Effector memory CD8-positive, alpha-beta T cell (primary cell): ENCODE data around the gene TMEM14B.

Experiments used
- ATAC-seq: fragments of 150-1000 bp; cut with Tn5 transposase; replicated peaks from 2 replicates; pipeline ENCODE4 v1.10.0; 2021; ENCODE audit warnings: mild to moderate bottlenecking, moderate library complexity
- DNase-seq, 3 experiments: peaks; one replicate each; pipeline ENCODE4 v3.0.0; 2021
- H3K27ac Mint-ChIP-seq, 2 donors: one replicate each; pipeline ENCODE4 v1.8.0; 2022; ENCODE audit warnings: mild to moderate bottlenecking in 2 of 2, mixed read lengths in 2 of 2, moderate library complexity in 2 of 2
- H3K27me3 Mint-ChIP-seq, 2 donors: one replicate each; pipeline ENCODE4 v1.8.0; 2022; ENCODE audit warnings: mixed read lengths in 2 of 2
- H3K36me3 Mint-ChIP-seq: one replicate; pipeline ENCODE4 v1.8.0; 2022; ENCODE audit warnings: mild to moderate bottlenecking, moderate library complexity, mixed read lengths; ENCODE audit not compliant: insufficient read depth
- H3K4me1 Mint-ChIP-seq, 2 donors: one replicate each; pipeline ENCODE4 v1.8.0; 2022; ENCODE audit warnings: low read depth in 2 of 2, mixed read lengths in 2 of 2
- H3K4me3 Mint-ChIP-seq, 2 donors: one replicate each; pipeline ENCODE4 v1.8.0; 2022; ENCODE audit warnings: mild to moderate bottlenecking in 2 of 2, mixed read lengths in 2 of 2, moderate library complexity in 2 of 2
- H3K9me3 Mint-ChIP-seq, 2 donors: one replicate each; pipeline ENCODE4 v1.8.0; 2022; ENCODE audit warnings: mixed read lengths in 2 of 2

The TMEM14B gene

GRCh38 chr6:10759312-10759839 is 11.8 kb downstream of the TMEM14B start:
- Mint-ChIP-seq H3K27ac (no peak overlapping the region), H3K4me1 (peaks cover 10 to 13% of the 10 kb centered on the region in 2 donors), H3K4me3 (no peak overlapping the region), H3K36me3 (peaks cover 51% of the 10 kb centered on the region), H3K9me3 (no peaks in the 10 kb centered on the region), H3K27me3 (no peaks in the 10 kb centered on the region)
- DNase-seq (no peak), ATAC-seq (peak; percentile 49)

- no peak for DNase-seq
- Mint-ChIP-seq H3K4me1 (peaks cover 7% of the 10 kb centered on the region in 2 donors), H3K27me3 (no peaks in the 10 kb centered on the region), H3K9me3 (no peaks in the 10 kb centered on the region), H3K27ac (no peak overlapping the region), H3K36me3 (peaks cover 51% of the 10 kb centered on the region), H3K4me3 (no peak overlapping the region)
- no peak for ATAC-seq
Measured at GRCh38 chr6:10759884-10760329, 12.3 kb downstream of the TMEM14B start.

GRCh38 chr6:10763006-10763405 is 15.4 kb downstream of the TMEM14B start:
- ATAC-seq = no peak
- Mint-ChIP-seq H3K4me1 (peaks cover 0 to 7% of the 10 kb centered on the region in 2 donors), H3K27me3 (no peaks in the 10 kb centered on the region), H3K36me3 (peaks cover 24% of the 10 kb centered on the region), H3K9me3 (no peaks in the 10 kb centered on the region), H3K27ac (no peak overlapping the region), H3K4me3 (no peak overlapping the region)
- no peak for DNase-seq

GRCh38 chr6:10769419-10769818 is 21.8 kb downstream of the TMEM14B start:
- Mint-ChIP-seq H3K4me3 (no peak overlapping the region), H3K9me3 (no peaks in the 10 kb centered on the region), H3K4me1 (peaks cover 0 to 2% of the 10 kb centered on the region in 2 donors), H3K27ac (no peak overlapping the region), H3K36me3 (peaks cover 11% of the 10 kb centered on the region), H3K27me3 (no peaks in the 10 kb centered on the region)
- ATAC-seq = no peak
- DNase-seq = no peak

GRCh38 chr6:10771371-10771894 is 23.8 kb downstream of the TMEM14B start:
- Mint-ChIP-seq H3K27me3 (no peaks in the 10 kb centered on the region), H3K4me1 (peaks cover 0 to 2% of the 10 kb centered on the region in 2 donors), H3K36me3 (peaks cover 13% of the 10 kb centered on the region), H3K9me3 (no peaks in the 10 kb centered on the region), H3K27ac (peak overlapping the region in 1 of 2 donors; percentile 7), H3K4me3 (no peak overlapping the region)
- ATAC-seq (no peak), DNase-seq (no peak)

GRCh38 chr6:10778230-10778629 is 30.6 kb downstream of the TMEM14B start:
- no peaks in the 10 kb centered on the region for H3K27me3 Mint-ChIP-seq
- H3K9me3 Mint-ChIP-seq = no peaks in the 10 kb centered on the region
- DNase-seq (no peak), ATAC-seq (no peak)
- no peak overlapping the region for H3K4me3 Mint-ChIP-seq
- peaks cover 20% of the 10 kb centered on the region for H3K36me3 Mint-ChIP-seq
- H3K27ac Mint-ChIP-seq = no peak overlapping the region
- no peaks in the 10 kb centered on the region for H3K4me1 Mint-ChIP-seq

- no peak for ATAC-seq
- no peaks in the 10 kb centered on the region for H3K9me3 Mint-ChIP-seq
- no peaks in the 10 kb centered on the region for H3K27me3 Mint-ChIP-seq
- no peak for DNase-seq
- H3K4me1 Mint-ChIP-seq = no peaks in the 10 kb centered on the region
- H3K36me3 Mint-ChIP-seq = peaks cover 20% of the 10 kb centered on the region
- H3K27ac Mint-ChIP-seq = no peak overlapping the region
- no peak overlapping the region for H3K4me3 Mint-ChIP-seq
Measured at GRCh38 chr6:10779076-10779475, 31.5 kb downstream of the TMEM14B start.

GRCh38 chr6:10791673-10792072 is 44.1 kb downstream of the TMEM14B start:
- Mint-ChIP-seq H3K36me3 (no peaks in the 10 kb centered on the region), H3K9me3 (no peaks in the 10 kb centered on the region), H3K4me1 (peaks cover 2 to 7% of the 10 kb centered on the region in 2 donors), H3K27ac (no peak overlapping the region), H3K4me3 (no peak overlapping the region), H3K27me3 (no peaks in the 10 kb centered on the region)
- ATAC-seq (no peak), DNase-seq (no peak)

GRCh38 chr6:10792101-10792500 is 44.5 kb downstream of the TMEM14B start:
- no peak for ATAC-seq
- peaks cover 2 to 7% of the 10 kb centered on the region in 2 donors for H3K4me1 Mint-ChIP-seq
- H3K27me3 Mint-ChIP-seq = no peaks in the 10 kb centered on the region
- H3K27ac Mint-ChIP-seq = no peak overlapping the region
- no peaks in the 10 kb centered on the region for H3K36me3 Mint-ChIP-seq
- H3K4me3 Mint-ChIP-seq = no peak overlapping the region
- DNase-seq = no peak
- no peaks in the 10 kb centered on the region for H3K9me3 Mint-ChIP-seq

- no peak overlapping the region for H3K4me3 Mint-ChIP-seq
- no peaks in the 10 kb centered on the region for H3K27me3 Mint-ChIP-seq
- no peaks in the 10 kb centered on the region for H3K9me3 Mint-ChIP-seq
- no peaks in the 10 kb centered on the region for H3K36me3 Mint-ChIP-seq
- peaks cover 2 to 7% of the 10 kb centered on the region in 2 donors for H3K4me1 Mint-ChIP-seq
- DNase-seq = no peak
- no peak for ATAC-seq
- no peak overlapping the region for H3K27ac Mint-ChIP-seq
Measured at GRCh38 chr6:10793035-10793434, 45.4 kb downstream of the TMEM14B start.

- H3K4me3 Mint-ChIP-seq = no peak overlapping the region
- ATAC-seq = no peak
Measured at GRCh38 chr6:10793695-10794094, 46.1 kb downstream of the TMEM14B start.

GRCh38 chr6:10794239-10794638 is 46.6 kb downstream of the TMEM14B start:
- H3K9me3 Mint-ChIP-seq = no peaks in the 10 kb centered on the region
- no peak overlapping the region for H3K4me3 Mint-ChIP-seq
- H3K27me3 Mint-ChIP-seq = no peaks in the 10 kb centered on the region
- peaks cover 2% of the 10 kb centered on the region for H3K36me3 Mint-ChIP-seq
- no peak for DNase-seq
- ATAC-seq = no peak
- peaks cover 2 to 7% of the 10 kb centered on the region in 2 donors for H3K4me1 Mint-ChIP-seq
- no peak overlapping the region for H3K27ac Mint-ChIP-seq

More at GRCh38 chr6:10793695-10794094, 46.1 kb downstream of the TMEM14B start:
- Mint-ChIP-seq H3K27me3 (no peaks in the 10 kb centered on the region), H3K27ac (no peak overlapping the region), H3K9me3 (no peaks in the 10 kb centered on the region), H3K36me3 (peaks cover 2% of the 10 kb centered on the region), H3K4me1 (peaks cover 2 to 7% of the 10 kb centered on the region in 2 donors)
- no peak for DNase-seq

GRCh38 chr6:10800810-10801209 is 53.2 kb downstream of the TMEM14B start:
- Mint-ChIP-seq H3K27me3 (no peaks in the 10 kb centered on the region), H3K4me1 (no peaks in the 10 kb centered on the region), H3K27ac (no peak overlapping the region), H3K36me3 (peaks cover 2% of the 10 kb centered on the region), H3K4me3 (no peak overlapping the region), H3K9me3 (no peaks in the 10 kb centered on the region)
- ATAC-seq = no peak
- DNase-seq = no peak

- Mint-ChIP-seq H3K27ac (no peak overlapping the region), H3K27me3 (no peaks in the 10 kb centered on the region), H3K4me3 (no peak overlapping the region), H3K4me1 (no peaks in the 10 kb centered on the region), H3K36me3 (peaks cover 2% of the 10 kb centered on the region), H3K9me3 (no peaks in the 10 kb centered on the region)
- DNase-seq (peak; percentile 39 to 60 (median 56)), ATAC-seq (peak; percentile 77)
Measured at GRCh38 chr6:10801224-10801848, 53.7 kb downstream of the TMEM14B start.
